Measurements from ENCODE around the gene FAM111B.
A peak's percentile ranks its signal among the peaks of the same experiment; 100 is the strongest.
"Not testable (repeated sequence)": the region's sequence is repeated elsewhere in the genome, so short reads cannot be mapped to it uniquely, and the experiment has no call there.

The FAM111B gene, protein sequence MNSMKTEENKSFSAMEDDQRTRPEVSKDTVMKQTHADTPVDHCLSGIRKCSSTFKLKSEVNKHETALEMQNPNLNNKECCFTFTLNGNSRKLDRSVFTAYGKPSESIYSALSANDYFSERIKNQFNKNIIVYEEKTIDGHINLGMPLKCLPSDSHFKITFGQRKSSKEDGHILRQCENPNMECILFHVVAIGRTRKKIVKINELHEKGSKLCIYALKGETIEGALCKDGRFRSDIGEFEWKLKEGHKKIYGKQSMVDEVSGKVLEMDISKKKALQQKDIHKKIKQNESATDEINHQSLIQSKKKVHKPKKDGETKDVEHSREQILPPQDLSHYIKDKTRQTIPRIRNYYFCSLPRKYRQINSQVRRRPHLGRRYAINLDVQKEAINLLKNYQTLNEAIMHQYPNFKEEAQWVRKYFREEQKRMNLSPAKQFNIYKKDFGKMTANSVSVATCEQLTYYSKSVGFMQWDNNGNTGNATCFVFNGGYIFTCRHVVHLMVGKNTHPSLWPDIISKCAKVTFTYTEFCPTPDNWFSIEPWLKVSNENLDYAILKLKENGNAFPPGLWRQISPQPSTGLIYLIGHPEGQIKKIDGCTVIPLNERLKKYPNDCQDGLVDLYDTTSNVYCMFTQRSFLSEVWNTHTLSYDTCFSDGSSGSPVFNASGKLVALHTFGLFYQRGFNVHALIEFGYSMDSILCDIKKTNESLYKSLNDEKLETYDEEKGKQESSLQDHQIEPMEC

DNA sequence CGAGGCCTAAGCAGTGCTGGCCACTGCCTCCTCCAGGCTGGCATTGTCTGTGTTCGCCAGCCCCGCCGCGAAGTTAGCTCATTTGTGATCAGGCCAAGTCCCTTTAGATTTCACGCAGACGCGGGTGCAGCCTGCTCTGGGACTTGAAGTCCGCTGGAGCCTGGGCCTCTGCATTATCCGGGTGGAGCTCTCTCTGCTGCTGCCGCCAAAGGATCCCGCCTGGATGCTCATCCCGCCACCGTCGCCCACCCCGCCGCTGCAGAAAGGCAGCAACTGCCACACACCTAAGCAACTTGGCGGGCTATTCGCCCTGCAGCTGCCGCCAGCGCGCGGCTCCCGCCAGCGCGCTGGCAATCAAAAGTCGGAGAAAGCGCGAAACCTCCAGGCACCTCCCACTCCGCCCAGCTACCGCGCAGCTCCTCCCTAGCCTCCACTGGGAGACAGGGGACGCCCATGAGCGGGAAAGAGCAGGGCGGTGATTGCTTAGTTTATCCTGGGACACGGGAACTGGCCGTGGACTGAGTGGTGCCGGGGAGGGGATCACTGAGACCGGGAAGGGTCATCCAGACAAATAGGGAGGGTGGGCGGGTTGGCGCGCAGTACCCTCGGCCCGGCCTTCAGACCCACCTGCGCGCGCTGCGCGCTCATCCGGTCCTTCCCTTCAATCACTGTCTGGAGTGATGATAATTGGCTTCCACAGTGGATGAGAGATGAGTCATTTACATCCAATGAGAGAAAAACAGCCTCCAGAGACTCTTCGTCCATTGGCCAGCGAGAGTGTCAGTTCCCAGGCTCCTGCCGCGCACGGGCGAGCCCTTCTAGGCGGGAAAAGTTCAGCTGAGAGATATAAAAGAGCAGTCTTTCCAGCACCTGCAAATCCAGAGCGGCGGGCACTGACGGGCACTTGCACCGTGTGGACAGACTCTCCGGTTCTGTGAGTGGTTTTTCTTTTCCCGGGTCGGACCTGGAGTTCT, at the start of gene FAM111B:
FAM111B (plus strand) TSS at position 875 of the 974 bp plus-strand sequence. CDS start 2,389 bp downstream, outside the sequence.
- peak; percentile 77 for DNase-seq (ENCODE audit: low spot score)

DNA sequence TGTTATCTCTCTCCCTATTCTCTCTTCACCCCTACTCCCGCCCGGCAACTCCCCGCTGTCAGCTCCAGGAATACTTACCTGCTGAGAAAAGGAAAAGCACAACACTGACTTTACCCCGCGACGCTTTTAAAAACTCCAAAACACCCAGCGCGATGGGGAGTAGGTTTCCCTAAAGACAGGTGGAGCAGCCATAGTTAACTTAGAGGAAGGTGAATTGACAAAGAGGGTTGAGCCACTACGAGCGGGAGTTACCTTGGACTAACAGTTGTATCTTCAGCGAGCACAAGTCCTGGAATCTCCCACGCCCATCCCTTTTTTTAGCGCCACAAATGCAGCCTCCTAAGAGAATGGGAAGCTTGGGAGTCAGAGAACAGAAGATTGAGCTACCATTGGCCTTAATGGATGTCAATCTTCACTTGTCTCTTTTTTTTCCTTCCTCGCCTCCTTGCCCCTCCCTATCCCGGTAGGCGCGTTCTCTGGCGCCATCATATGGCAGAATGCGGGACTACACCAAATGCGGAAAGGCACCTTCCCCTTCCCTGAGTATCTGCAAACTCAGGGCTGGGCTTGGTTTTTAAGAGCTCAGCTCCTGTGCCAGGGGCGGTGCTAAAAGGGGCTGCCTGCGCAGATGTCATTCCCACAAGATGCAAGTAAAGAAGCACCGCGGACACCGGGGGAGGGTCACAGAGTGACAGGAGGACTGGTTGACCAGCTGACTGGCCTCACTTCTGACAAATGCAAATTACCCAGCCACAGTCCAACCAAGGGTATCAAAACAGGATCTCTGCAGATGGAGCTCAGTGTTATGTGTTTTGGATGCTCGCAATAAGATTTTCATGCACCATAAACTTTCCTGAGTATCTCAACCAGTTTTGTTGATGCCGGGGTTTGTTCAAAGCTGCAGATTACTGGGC, 48.7 kb upstream of the FAM111B start:
- DNase-seq (ENCODE audit: low spot score) = peak; percentile 82

DNA sequence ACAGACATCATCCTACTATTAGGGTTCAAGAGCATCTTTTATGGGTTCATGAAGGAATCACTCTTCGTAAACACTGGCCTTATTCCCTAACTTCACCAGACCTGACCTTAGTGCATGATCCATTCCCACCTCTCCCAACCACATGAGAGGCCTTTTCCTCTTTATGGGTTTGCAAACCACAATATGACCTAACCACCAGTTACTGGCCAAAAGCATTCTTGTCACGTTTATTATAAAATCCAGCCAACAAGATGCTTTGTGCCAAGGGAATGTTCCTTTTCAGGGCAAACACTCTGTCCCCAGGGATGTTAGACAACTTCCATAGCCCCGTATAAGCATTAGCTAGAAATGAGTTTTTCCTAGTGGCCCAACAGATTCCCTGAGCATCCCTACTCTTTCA, 46.9 kb upstream of the FAM111B start:
- not testable (repeated sequence) for DNase-seq (ENCODE audit: low spot score)

DNA sequence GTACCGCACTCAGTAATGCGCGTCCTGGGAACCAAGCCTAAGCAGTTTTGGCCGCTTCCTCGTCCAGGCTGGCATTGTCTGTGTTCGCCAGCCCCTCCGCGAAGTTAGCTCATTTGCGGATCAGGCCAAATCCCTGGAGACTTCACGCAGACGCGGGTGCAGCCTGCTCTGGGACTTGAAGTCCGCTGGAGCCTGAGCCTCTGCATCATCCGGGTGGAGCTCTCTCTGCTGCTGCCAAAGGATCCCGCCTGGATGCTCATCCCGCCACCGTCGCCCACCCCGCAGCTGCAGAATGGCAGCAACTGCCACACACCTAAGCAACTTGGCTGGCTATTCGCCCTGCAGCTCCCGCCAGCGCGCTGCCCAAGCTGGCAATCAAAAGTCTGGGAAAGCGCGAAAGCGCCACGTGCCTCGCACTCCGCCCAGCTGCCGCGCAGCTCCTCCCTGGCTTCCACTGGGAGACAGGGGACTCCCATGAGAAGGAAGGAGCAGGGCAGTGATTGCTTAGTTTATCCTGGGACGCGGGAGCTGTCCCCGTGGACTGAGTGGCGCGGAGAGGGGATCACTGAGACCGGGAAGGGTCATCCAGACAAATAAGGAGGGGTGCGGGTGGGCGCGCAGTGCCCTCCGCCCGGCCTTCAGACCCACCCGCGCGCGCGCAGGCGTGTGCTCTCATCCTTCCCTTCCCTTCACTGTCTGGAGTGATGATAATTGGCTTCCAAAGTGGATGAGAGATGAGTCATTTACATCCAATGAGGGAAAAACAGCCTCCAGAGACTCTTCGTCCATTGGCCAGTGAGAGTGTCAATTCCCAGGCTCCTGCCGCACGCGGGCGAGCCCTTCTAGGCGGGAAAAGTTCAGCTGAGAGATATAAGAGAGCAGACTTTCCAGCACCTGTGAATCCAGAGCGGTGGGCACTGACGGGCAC, 44.2 kb upstream of the FAM111B start:
- DNase-seq (ENCODE audit: low spot score) = no peak

DNA sequence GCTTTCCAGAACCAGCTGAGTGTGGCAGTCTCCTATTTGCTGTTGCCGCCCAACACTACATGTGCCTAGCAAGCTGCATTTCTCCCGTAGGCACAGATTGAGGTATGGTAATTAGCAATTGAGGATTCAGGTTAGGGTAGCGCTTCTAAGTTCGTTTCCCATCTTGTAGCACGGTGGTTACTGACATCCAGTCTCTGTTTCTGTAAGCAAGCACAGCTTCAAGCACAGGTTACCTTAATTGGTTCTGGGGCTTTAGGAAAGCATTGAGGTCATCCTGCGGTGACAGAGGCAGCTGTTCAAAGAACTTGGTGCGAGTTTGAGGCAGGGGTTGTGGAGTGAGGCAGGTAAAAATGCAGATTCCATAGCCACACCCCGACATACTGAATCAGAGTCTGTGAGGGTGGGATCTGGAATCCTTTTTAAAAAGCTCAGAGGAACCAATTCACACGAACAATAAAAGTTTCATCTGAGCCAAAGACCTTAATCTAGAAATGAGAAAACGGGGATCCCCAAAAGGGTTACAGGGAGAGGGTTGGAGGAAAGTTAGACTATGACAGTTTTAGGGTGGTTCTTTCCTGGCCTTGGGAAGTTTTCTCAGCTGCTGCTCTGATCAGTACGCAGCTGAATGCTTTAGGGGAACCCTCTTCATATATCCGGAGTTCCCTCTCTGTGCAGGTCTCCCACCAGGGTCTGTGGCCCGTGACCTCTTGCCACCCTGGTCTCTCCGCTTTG, 42.9 kb upstream of the FAM111B start:
- DNase-seq (ENCODE audit: low spot score) = not testable (repeated sequence)

DNA sequence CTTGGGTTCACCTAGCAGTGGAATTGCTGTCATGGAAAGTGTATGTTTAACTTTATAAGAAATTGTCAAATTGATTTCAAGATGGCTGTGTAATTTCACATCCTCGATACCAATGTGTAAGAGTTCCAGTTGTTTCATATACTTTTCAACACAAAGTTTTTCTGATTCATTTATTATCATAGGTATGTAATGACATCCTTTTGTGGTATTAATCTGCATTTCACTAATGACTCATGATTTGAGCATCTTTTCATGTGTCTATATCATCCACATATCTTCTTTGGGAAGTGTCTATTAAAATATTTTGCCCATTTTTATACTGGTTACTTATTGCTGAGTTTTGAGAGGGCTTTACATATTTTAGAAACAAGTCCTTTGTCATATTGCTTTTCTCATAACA, 38.0 kb upstream of the FAM111B start:
- no peak for DNase-seq (ENCODE audit: low spot score)

DNA sequence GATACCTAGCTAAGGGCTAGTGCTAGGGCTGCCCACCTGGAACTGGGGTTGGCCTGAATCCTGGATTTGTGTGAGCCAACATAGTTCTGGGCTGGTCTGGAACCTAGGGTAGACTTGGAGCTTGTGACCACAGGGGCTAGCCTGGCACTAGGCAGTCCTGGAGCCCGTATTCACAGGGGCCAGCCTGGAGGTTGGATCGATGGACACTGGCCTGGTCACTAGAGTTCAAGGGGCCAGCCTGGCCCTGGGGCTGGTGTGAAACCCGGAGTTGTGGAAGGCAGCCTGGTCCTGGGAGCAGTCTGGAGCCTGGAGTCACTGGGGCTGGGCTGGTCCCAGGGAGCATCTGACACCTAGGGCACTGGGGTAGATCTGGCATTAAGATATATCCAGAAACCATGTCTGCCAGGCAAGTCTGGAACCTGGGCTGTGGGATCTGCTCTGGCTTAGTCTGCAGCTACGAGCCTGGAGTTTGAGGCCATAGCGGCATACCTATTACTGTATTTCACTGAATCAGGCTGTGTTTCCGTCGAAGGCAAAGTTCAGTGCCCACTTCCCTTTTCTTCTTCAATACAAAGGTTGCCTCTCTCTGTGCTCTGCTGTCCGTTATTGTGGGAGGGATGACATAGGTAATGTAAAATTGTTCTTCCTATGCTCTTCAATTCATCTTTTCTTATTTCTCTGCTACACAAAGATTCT, 30.0 kb upstream of the FAM111B start:
- no peak for DNase-seq (ENCODE audit: low spot score)

DNA sequence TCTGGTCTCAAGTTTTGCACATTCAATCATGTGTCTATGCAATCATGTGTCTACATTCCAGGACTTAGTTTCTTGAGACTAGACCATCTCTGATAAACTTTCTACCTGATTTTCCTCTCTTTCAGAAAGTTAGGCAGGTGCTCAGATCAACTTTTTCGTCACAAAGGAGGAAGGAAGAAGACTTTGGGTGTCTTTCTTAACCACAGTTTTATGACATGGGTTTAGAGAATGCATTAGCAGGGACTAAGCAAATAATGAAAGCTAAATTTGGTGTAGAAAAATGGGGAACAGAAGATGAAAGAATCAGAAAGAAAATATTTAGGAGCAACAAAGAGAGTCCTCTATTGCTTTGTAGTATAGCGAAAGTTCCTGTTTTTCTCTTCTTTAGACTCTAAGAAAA, 28.6 kb upstream of the FAM111B start:
- no peak for DNase-seq (ENCODE audit: low spot score)

DNA sequence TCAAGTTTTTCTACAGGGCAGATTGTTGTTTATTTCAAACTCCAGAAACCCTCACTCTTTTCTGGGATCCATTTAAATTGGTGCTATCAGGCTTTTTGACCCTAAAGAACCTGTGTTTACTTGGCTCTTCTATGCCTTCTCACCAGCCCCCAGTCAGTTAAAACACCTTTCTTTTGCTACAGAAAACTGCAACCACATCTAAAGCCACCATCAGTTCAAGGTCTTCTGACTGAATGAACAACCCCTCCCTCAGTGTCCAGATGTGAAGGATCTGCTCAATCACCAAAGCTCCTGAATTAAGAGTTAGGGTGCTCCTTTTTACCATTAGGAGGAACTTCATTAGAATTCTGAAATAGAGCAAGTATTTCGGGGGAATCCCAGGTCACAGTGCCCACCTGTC, 28.0 kb upstream of the FAM111B start:
- DNase-seq (ENCODE audit: low spot score) = no peak

DNA sequence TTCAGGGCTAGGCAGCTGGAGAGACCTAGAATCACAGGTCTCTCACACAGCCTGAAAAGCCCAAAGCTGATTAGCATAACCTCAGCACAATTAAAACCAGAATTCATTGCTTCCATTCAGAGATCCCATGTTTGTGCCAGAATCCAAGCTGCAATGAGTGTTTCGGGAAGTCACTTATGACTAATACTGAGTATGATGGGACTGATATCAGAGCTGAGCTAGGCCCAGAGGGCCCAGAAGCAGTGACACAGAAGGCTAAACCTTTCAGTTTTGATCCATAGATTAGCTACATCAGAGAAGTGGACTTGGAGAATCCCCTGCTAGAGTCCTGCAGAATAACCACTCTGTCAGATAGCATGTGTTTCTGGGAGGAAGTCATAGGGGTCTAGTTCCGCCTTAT, 26.6 kb upstream of the FAM111B start:
- DNase-seq (ENCODE audit: low spot score) = not testable (repeated sequence)

DNA sequence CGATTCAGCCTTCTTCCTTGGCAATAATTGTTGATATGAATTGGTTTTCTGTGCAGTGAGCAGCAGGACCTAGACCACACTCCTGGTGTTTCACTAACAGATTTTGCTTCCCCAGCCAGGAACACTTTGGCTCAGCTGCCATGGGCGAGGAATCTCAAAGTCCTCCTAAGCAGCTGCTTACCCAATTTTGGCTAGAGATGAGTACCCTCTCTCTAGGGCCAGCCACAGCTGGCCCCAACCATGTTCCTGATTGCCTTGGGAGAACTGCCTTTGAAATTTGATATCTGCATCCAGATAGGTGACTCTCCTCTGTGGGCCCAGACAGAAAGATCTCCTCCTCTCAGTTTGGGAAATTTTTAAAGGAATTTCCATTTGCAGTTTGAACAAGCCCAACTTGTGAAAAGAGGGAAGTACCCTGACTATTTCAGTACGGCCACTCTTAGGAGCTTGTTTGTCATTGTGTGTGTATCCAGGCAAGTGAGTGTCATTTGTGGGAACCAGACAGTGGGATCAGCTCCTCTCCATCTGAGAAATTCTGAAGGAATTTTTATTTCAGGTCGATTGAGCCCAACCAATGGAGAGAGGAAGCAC, 25.5 kb upstream of the FAM111B start:
- not testable (repeated sequence) for DNase-seq (ENCODE audit: low spot score)

DNA sequence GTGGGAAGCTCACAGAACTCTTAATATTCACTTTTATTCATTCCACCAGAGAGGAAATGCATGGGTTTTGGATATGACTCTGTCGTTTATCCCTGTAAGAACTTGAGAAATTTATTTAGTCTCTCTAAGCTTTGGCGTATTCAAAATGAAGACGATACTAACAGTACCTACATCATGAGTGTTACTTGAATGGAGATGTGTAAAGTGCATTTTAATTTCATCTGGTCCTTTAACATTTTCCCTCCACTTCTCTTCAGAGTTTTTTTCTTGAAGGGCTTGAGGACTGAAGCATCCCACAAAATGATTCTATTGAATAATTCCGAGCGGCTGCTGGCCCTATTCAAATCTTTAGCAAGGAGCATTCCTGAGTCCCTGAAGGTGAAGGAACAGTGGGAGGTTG, 21.0 kb upstream of the FAM111B start, which contains the start of gene GLYATL1B:
GLYATL1B (plus strand) TSS at position 301 of the 400 bp plus-strand sequence; CDS start at position 301, 0 bp downstream.
- not testable (repeated sequence) for DNase-seq (ENCODE audit: low spot score)

DNA sequence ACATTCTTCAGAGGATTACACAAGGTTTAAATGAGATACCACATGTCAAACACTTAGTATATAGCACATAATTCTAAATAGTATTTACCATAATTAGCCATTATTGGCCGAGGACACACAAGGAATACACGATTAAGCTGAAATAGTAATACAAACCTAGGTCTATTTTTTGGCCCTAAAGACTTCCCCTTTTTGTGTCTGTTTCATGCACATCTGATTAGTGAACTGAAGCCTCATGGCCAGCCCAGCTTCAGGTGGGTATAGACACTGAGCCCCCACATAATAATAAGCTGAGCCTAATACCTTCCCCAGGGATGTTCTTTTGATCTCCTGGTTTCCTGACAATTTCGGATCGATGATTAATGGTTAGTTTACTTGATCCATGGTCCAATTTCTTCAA, 18.9 kb upstream of the FAM111B start:
- no peak for DNase-seq (ENCODE audit: low spot score)

DNA sequence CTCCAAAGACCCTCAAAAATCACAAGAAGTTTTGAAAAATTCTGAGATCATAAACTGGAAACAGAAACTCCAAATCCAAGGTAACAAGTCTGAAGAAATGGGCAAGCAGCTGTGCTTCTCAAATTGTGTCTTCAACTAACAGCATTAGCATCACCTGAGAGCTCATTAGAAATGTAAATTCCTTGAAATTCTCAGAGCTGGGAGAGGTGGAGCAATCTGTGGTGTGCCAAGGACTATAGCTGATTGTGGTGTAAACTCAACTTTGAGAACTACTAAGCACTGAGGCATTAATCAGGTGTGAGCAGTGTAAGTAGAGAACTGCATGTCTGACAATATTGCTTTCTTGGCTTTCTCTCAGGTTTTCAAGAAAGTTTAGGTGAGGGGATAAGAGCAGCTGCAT, 13.5 kb upstream of the FAM111B start:
- DNase-seq (ENCODE audit: low spot score) = not testable (repeated sequence)

DNA sequence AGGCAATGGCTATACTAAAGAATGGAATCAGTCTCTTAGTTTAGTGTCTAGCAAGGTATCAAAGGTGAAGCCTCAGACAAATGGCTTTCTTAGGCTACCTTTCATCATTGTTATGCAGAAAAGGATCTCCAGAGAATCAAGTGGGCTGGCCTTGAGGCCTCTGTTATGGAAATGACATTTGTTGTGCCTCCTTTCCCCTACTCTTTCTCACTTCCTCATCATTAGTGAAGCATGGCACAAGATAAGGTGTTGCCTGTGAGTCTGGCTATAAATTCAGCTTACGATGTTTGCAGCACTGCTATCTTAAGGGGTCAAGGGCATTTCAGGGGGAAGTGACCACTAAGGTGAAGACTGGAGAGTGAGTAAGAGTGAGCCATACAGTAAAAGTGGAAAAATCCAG, 11.8 kb upstream of the FAM111B start:
- not testable (repeated sequence) for DNase-seq (ENCODE audit: low spot score)

DNA sequence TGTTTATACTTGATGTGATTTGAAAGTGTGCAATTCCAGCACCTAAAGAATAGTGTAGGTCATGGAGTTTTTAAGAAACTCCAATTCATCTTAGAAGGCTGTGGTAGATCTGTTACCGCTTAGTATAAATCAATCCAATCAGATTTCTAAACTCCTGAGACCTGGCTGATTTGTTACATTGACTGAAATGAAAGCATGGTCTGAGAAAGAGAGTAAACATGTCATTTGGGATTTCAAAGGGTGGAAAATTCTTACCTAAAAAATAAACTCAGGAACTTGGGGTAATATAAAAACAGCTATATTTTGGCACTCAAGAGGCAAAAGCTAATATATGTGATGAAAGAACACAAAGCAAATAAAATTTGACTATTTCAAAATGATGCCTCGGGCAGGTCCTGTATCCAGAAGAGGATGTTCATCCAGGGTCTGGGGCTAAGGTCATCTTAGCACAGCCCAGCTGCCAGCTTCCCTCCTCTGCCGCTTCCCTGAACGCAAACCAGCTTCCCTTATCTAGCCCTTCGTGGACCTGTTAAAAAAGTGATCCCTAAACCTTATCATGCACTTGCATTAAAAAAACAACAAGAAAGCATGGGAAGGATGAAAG, 11.0 kb upstream of the FAM111B start:
- not testable (repeated sequence) for DNase-seq (ENCODE audit: low spot score)

DNA sequence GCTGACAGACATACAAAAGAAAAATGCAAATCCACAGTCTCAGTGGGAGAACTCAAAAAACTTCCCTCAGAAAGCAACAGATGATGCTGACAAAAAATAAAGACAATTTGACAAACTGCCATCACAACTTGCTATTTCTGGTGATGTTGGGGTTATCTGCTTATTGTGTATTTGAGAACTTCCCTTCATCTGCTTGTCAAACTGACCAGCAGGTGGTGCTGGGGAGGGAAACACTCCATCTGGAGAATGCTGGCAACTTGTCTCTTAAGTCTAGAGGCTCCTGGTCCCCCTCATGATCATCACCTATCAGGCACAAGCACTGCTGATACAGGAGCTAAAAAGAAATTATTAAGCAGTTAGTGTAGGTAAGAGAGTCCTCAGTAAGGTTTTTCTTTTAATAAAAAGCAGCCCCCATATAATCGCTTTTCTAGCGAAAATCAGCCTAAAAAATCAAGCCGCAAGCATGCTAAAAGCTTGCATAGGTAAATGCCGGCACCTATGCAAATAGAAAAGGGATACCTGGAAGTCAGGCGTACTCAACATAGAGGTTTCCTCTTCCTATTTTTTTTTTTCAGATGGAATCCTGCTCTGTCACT, 9.8 kb upstream of the FAM111B start:
- peak; percentile 72 for DNase-seq (ENCODE audit: low spot score)

Measured in CD4-positive, alpha-beta T cell treated with Interleukin-2 at 100 ng/mL for 4 hours (primary cell).